ENCODE data around the gene NANP. TPM values are rescaled to one million over a fixed set of nuclear protein-coding genes. Genes with fewer than 3 reads are reported as not detected.

The NANP gene
- total RNA-seq, 2 experiments from 2014 or later = 1.1 to 1.2 TPM

DNA sequence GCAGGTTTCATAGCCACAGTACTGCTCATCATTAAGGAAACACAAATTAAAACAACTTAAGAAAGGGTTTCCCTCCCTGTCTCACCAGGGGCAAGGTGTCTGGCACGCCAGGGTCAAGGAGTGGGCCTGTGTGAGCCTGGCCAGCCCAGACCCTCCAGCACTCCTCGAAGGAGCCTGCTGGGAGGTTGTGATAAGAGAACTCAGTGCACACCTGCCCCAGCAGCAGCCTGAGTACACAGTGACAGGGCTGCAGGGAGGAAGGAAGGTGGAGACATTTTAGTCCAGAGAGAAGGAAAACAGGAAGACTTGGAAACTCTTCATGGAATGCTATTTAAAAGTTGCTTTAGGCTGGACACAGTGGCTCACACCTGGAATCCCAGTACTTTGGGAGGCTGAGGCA lies 52.6 kb downstream of the NANP start:
- CTCF ChIA-PET = no interaction called here
- ATAC-seq (ENCODE audit: poor library complexity) = no peak

DNA sequence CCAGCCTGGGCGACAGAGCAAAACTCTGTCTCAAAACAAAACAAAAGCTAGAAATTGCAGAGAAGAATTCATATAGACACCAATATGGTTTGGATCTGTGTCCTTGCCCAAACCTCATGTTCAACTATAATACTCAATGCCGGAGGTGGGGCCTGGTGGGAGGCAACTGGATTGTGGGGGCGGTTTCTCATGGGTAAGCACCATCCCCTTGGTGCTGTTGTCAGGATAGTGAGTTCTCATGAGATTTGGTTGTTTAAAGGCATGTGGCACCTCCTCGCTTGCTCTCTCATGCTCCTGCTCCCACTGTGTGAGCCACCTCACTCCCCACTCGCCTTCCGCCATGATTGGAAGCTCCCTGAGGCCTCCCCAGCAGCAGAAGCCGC lies 53.7 kb downstream of the NANP start:
- Mint-ChIP-seq H3K27me3 (no peaks in the 10 kb centered on the region), H3K4me1 (ENCODE audit: low read depth) (peaks cover 6% of the 10 kb centered on the region), H3K27ac (no peak overlapping the region), H3K36me3 (ENCODE audit: low read depth) (no peaks in the 10 kb centered on the region), H3K9me3 (no peaks in the 10 kb centered on the region), H3K4me3 (no peak overlapping the region)
- POLR2A ChIA-PET = no interaction called here
- Histone ChIP-seq H3K9me3 (ENCODE audit: control insufficient read depth in 1 of 2, insufficient read depth in 1 of 2, low read length in 2 of 2) (no peaks in the 10 kb centered on the region), H3K27me3 (ENCODE audit: control insufficient read depth in 1 of 2, insufficient read depth in 2 of 2, low read length in 2 of 2) (no peaks in the 10 kb centered on the region), H3K27ac (ENCODE audit: low read depth in 1 of 2, low read length in 2 of 2) (no peak overlapping the region), H3K4me3 (ENCODE audit: low read length) (no peak overlapping the region), H3K4me1 (ENCODE audit: insufficient read depth, low read length) (no peaks in the 10 kb centered on the region), H3K36me3 (ENCODE audit: insufficient read depth, low read length) (no peaks in the 10 kb centered on the region)
- DNase-seq (no peak), ATAC-seq (ENCODE audit: poor library complexity) (no peak)
- TF ChIP-seq, protein P1, sequence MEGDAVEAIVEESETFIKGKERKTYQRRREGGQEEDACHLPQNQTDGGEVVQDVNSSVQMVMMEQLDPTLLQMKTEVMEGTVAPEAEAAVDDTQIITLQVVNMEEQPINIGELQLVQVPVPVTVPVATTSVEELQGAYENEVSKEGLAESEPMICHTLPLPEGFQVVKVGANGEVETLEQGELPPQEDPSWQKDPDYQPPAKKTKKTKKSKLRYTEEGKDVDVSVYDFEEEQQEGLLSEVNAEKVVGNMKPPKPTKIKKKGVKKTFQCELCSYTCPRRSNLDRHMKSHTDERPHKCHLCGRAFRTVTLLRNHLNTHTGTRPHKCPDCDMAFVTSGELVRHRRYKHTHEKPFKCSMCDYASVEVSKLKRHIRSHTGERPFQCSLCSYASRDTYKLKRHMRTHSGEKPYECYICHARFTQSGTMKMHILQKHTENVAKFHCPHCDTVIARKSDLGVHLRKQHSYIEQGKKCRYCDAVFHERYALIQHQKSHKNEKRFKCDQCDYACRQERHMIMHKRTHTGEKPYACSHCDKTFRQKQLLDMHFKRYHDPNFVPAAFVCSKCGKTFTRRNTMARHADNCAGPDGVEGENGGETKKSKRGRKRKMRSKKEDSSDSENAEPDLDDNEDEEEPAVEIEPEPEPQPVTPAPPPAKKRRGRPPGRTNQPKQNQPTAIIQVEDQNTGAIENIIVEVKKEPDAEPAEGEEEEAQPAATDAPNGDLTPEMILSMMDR (IDR thresholded peaks at IDR 0.05) = no peak
- intact Hi-C loops (cut with DNase I, micrococcal nuclease) = no loop called here
- CTCF ChIA-PET = no interaction called here

More for the DNA sequence above, 52.6 kb downstream of the NANP start:
- Histone ChIP-seq H3K27ac (ENCODE audit: low read depth in 1 of 2, low read length in 2 of 2) (no peak overlapping the region), H3K9me3 (ENCODE audit: control insufficient read depth in 1 of 2, insufficient read depth in 1 of 2, low read length in 2 of 2) (no peaks in the 10 kb centered on the region), H3K4me1 (ENCODE audit: insufficient read depth, low read length) (no peaks in the 10 kb centered on the region), H3K4me3 (ENCODE audit: low read length) (no peak overlapping the region), H3K27me3 (ENCODE audit: control insufficient read depth in 1 of 2, insufficient read depth in 2 of 2, low read length in 2 of 2) (no peaks in the 10 kb centered on the region), H3K36me3 (ENCODE audit: insufficient read depth, low read length) (no peaks in the 10 kb centered on the region)
- POLR2A ChIA-PET = no interaction called here
- no peaks in the 10 kb centered on the region for H3K36me3 Mint-ChIP-seq (ENCODE audit: low read depth)
- H3K4me1 Mint-ChIP-seq (ENCODE audit: low read depth) = peaks cover 6% of the 10 kb centered on the region
- H3K27me3 Mint-ChIP-seq = no peaks in the 10 kb centered on the region
- TF ChIP-seq, protein P1 (IDR thresholded peaks at IDR 0.05) = no peak
- no peak overlapping the region for H3K4me3 Mint-ChIP-seq
- intact Hi-C loops (cut with DNase I, micrococcal nuclease) = no loop called here
- no peaks in the 10 kb centered on the region for H3K9me3 Mint-ChIP-seq
- H3K27ac Mint-ChIP-seq = no peak overlapping the region
- DNase-seq = no peak

DNA sequence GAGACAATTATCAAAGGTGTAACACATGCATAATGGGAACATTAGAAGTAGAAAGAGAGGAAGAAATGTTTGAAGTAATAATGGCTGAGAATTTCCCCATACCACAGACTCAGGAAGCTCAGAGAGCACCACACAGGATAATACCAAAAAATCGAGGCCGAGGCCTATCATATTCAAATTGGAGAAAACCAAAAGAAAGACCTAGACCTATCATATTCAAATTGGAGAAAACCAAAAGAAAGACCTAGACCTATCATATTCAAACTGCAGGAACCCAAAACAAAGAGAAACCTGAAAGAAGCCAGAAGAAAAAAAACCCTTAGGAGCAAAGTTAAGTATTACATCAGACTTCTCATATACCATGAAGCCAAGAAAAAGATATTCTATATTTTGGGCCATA lies 56.5 kb downstream of the NANP start:
- DNase-seq (no peak), ATAC-seq (ENCODE audit: poor library complexity) (no peak)
- peaks cover 6% of the 10 kb centered on the region for H3K4me1 Mint-ChIP-seq (ENCODE audit: low read depth)
- H3K9me3 ChIP-seq (ENCODE audit: control insufficient read depth in 1 of 2, insufficient read depth in 1 of 2, low read length in 2 of 2) = peaks cover 0 to 4% of the 10 kb centered on the region in 2 experiments
- intact Hi-C loops (cut with DNase I, micrococcal nuclease) = no loop called here
- H3K27me3 ChIP-seq (ENCODE audit: control insufficient read depth in 1 of 2, insufficient read depth in 2 of 2, low read length in 2 of 2) = no peaks in the 10 kb centered on the region
- no peaks in the 10 kb centered on the region for H3K9me3 Mint-ChIP-seq
- CTCF ChIA-PET = no interaction called here
- no peaks in the 10 kb centered on the region for H3K36me3 ChIP-seq (ENCODE audit: insufficient read depth, low read length)
- H3K4me1 ChIP-seq (ENCODE audit: insufficient read depth, low read length) = no peaks in the 10 kb centered on the region
- POLR2A ChIA-PET = no interaction called here
- H3K27me3 Mint-ChIP-seq = no peaks in the 10 kb centered on the region
- TF ChIP-seq, protein P1 (IDR thresholded peaks at IDR 0.05) = no peak
- no peak overlapping the region for H3K4me3 ChIP-seq (ENCODE audit: low read length)
- no peak overlapping the region for H3K4me3 Mint-ChIP-seq
- H3K36me3 Mint-ChIP-seq (ENCODE audit: low read depth) = no peaks in the 10 kb centered on the region
- H3K27ac ChIP-seq (ENCODE audit: low read depth in 1 of 2, low read length in 2 of 2) = no peak overlapping the region
- no peak overlapping the region for H3K27ac Mint-ChIP-seq
